Keratinocyte (primary cell): Measurements from ENCODE around the gene KMT2A. TPM values are rescaled to one million over a fixed set of nuclear protein-coding genes. Genes with fewer than 3 reads are reported as not detected.

ENCODE experiments used
- DNase-seq: peaks from one replicate; pipeline ENCODE4 v3.0.0-alpha.2; 2011; ENCODE audit warnings: low read depth, missing footprints, low spot score
- FAIRE-seq: peaks from 2 replicates; lab custom pipeline; 2011; peaks lifted over from hg19 to GRCh38; lab: Jason Lieb, UNC
- H2AFZ ChIP-seq: 2 replicates; pipeline ENCODE4 v1.6.0; 2012; ENCODE audit warnings: low read length, control low read depth, inconsistent platforms; ENCODE audit not compliant: control insufficient read depth
- H3K27ac ChIP-seq: 2 replicates; pipeline ENCODE4 v1.5.1; 2011; ENCODE audit warnings: low read length; ENCODE audit not compliant: control insufficient read depth, insufficient read depth
- H3K27me3 ChIP-seq: 3 replicates; pipeline ENCODE4 v1.6.0; 2011; ENCODE audit warnings: low read length; ENCODE audit not compliant: control insufficient read depth, insufficient read depth; ENCODE audit errors: extremely low read depth
- H3K36me3 ChIP-seq, 2 experiments: 2 replicates in 1 of 2; 3 replicates in 1 of 2; pipeline ENCODE4 v1.5.1; 2011; ENCODE audit warnings: low read length in 2 of 2, mild to moderate bottlenecking in 1 of 2; ENCODE audit not compliant: control insufficient read depth in 2 of 2, insufficient read depth in 2 of 2; ENCODE audit errors: extremely low read depth in 1 of 2
- H3K4me1 ChIP-seq: 3 replicates; pipeline ENCODE4 v1.5.1; 2011; ENCODE audit warnings: low read length; ENCODE audit not compliant: control insufficient read depth, insufficient read depth; ENCODE audit errors: extremely low read depth
- H3K4me2 ChIP-seq: 3 replicates; pipeline ENCODE4 v1.6.0; 2011; ENCODE audit warnings: low read depth, low read length; ENCODE audit not compliant: control insufficient read depth, insufficient read depth; ENCODE audit errors: extremely low read depth
- H3K4me3 ChIP-seq, 3 experiments: fragments of 200-600 bp in 1 of 3; sonication (generic) in 1 of 3; 2 replicates in 2 of 3; 3 replicates in 1 of 3; pipeline ENCODE4 v1.5.1; 2011 to 2016; ENCODE audit warnings: low read length in 3 of 3, mild to moderate bottlenecking in 3 of 3, control low read depth in 2 of 3, inconsistent platforms in 1 of 3, low read depth in 1 of 3, mixed read lengths in 1 of 3, mixed run types in 1 of 3, moderate library complexity in 1 of 3; ENCODE audit not compliant: control insufficient read depth in 2 of 3, insufficient read depth in 2 of 3; ENCODE audit errors: extremely low read depth in 1 of 3
- H3K79me2 ChIP-seq: 2 replicates; pipeline ENCODE4 v1.6.0; 2012; ENCODE audit warnings: low read length; ENCODE audit not compliant: control insufficient read depth, insufficient read depth
- H3K9ac ChIP-seq: 3 replicates; pipeline ENCODE4 v1.6.0; 2011; ENCODE audit warnings: low read length; ENCODE audit not compliant: control insufficient read depth, insufficient read depth; ENCODE audit errors: extremely low read depth
- H3K9me1 ChIP-seq: 3 replicates; pipeline ENCODE4 v1.6.0; 2011; ENCODE audit warnings: low read length; ENCODE audit not compliant: control insufficient read depth, insufficient read depth; ENCODE audit errors: extremely low read depth
- H3K9me3 ChIP-seq: 2 replicates; pipeline ENCODE4 v1.5.1; 2012; ENCODE audit warnings: low read depth, low read length; ENCODE audit not compliant: control insufficient read depth
- H4K20me1 ChIP-seq: 3 replicates; pipeline ENCODE4 v1.6.0; 2011; ENCODE audit warnings: low read length; ENCODE audit not compliant: control insufficient read depth, insufficient read depth; ENCODE audit errors: extremely low read depth
- EZH2 ChIP-seq: IDR thresholded peaks from one replicate; pipeline ENCODE4 v1.6.1; 2012; ENCODE audit warnings: inconsistent platforms, mild to moderate bottlenecking, low read length, moderate library complexity
- dilution Hi-C: fragments of 300-500 bp; cut with MboI; formaldehyde crosslinking; loops from one replicate; pipeline ENCODE4 v1.7.0; 2020; ENCODE audit warnings: low sequenced_read_pairs; ENCODE audit not compliant: extremely low pct_ligation_motif_present
- polyA plus RNA-seq, 5 experiments: library from polyadenylated mRNA; depleted of rRNA in 3 of 5; stranded (reverse) in 3 of 5; stranded (forward) in 1 of 5; unstranded in 1 of 5; fragments of >200 nt; gene quantifications; 1 replicate in 1 of 5; 2 replicates in 3 of 5; 3 replicates in 1 of 5; pipeline versions ENCODE4 v1.2.1 to v1.2.3, GENCODE V29; 2011 to 2012; ENCODE audit warnings: missing spikeins in 2 of 5, low read depth in 1 of 5, low replicate concordance in 1 of 5
- TF ChIP-seq, protein P1 (sequence below), 3 experiments: IDR thresholded peaks in 1 of 3; conservative IDR thresholded peaks in 1 of 3; optimal IDR thresholded peaks in 1 of 3; 2 replicates in 2 of 3; 3 replicates in 1 of 3; pipeline versions ENCODE3 to v1.5.1; 2011; ENCODE audit warnings: low read length in 3 of 3, mild to moderate bottlenecking in 3 of 3, moderate library complexity in 2 of 3, control low read depth in 1 of 3, inconsistent platforms in 1 of 3; ENCODE audit not compliant: insufficient read depth in 2 of 3; ENCODE audit errors: extremely low read depth in 1 of 3

KMT2A gene
- polyA plus RNA-seq, 1 donor (not counting 4 experiments of a cell fraction or from before 2014, with no cell fraction given) = 11.7 TPM

DNA sequence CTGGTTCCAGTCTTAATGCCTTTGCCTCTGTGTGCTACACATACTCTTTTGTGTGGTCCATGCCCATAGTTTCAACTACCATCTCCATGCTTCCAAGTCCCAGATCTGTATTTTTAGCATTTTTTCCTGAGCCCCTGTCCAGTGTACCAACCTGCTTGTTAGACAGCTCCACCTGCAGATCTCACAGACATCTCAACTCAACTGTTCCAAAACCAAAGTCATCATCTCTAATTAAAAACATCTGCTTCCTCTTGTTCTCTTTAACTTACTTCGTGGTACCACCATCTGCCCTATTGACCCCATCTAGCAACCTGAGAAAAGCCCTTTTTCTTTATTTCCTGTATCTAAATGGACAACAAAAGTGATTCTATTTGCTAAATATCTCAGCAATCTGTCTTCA, 8.6 kb upstream of the KMT2A start:
- Histone ChIP-seq H3K27me3 (no peaks in the 10 kb centered on the region), H2AFZ (no peak overlapping the region), H3K9ac (no peak overlapping the region), H3K4me2 (no peak overlapping the region), H3K27ac (no peak overlapping the region), H4K20me1 (no peaks in the 10 kb centered on the region), H3K9me1 (no peaks in the 10 kb centered on the region), H3K36me3 (no peaks in the 10 kb centered on the region), H3K79me2 (no peaks in the 10 kb centered on the region), H3K4me3 (no peak overlapping the region), H3K9me3 (no peaks in the 10 kb centered on the region), H3K4me1 (peaks cover 13% of the 10 kb centered on the region)
- TF ChIP-seq, protein P1, sequence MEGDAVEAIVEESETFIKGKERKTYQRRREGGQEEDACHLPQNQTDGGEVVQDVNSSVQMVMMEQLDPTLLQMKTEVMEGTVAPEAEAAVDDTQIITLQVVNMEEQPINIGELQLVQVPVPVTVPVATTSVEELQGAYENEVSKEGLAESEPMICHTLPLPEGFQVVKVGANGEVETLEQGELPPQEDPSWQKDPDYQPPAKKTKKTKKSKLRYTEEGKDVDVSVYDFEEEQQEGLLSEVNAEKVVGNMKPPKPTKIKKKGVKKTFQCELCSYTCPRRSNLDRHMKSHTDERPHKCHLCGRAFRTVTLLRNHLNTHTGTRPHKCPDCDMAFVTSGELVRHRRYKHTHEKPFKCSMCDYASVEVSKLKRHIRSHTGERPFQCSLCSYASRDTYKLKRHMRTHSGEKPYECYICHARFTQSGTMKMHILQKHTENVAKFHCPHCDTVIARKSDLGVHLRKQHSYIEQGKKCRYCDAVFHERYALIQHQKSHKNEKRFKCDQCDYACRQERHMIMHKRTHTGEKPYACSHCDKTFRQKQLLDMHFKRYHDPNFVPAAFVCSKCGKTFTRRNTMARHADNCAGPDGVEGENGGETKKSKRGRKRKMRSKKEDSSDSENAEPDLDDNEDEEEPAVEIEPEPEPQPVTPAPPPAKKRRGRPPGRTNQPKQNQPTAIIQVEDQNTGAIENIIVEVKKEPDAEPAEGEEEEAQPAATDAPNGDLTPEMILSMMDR (optimal IDR thresholded peaks at IDR 0.05 in 1 of 3, IDR thresholded peaks at IDR 0.05 in 1 of 3, conservative IDR thresholded peaks at IDR 0.05 in 1 of 3; ENCODE audit: extremely low read depth in 1 of 3, insufficient read depth in 2 of 3, low read length in 3 of 3) = no peak
- TF ChIP-seq EZH2 = no peak
- dilution Hi-C loops = no loop called here
- FAIRE-seq (no peak), DNase-seq (no peak)

DNA sequence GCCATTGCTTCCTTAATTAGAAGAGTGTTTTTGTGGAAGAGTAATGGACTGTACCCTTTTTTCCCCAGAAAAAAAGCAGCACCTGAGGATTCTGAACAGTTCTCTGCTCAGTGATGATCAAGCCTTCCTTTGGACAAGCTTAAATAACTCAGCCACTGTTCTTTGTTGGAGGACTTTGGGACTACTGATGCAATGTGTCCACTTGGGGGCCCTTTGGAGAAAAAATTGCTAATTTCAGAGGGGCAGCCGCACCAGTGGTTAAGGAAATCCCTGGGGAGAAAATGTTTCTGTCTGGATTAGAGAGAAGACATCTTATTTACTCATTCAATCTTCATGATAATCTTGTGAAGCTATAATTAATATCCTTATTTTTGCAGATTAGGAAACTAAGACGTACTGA, 5.3 kb upstream of the KMT2A start:
- no peaks in the 10 kb centered on the region for H3K27me3 ChIP-seq
- no peaks in the 10 kb centered on the region for H4K20me1 ChIP-seq
- no peak for DNase-seq
- H3K9me1 ChIP-seq = no peaks in the 10 kb centered on the region
- FAIRE-seq = no peak
- no peak overlapping the region for H3K9ac ChIP-seq
- H3K79me2 ChIP-seq = no peaks in the 10 kb centered on the region
- H3K27ac ChIP-seq = no peak overlapping the region
- H3K4me2 ChIP-seq = no peak overlapping the region
- no peak overlapping the region for H3K4me3 ChIP-seq
- no peak overlapping the region for H2AFZ ChIP-seq
- H3K9me3 ChIP-seq = no peaks in the 10 kb centered on the region
- dilution Hi-C loops = no loop called here
- H3K36me3 ChIP-seq = no peaks in the 10 kb centered on the region
- peaks cover 11% of the 10 kb centered on the region for H3K4me1 ChIP-seq
- TF ChIP-seq, protein P1 (optimal IDR thresholded peaks at IDR 0.05 in 1 of 3, IDR thresholded peaks at IDR 0.05 in 1 of 3, conservative IDR thresholded peaks at IDR 0.05 in 1 of 3; ENCODE audit: extremely low read depth in 1 of 3, insufficient read depth in 2 of 3, low read length in 3 of 3) = no peak
- no peak for TF ChIP-seq EZH2
